HG03571 (cell line): ENCODE measurements around the gene SNX10.
A peak's percentile ranks its signal among the peaks of the same experiment; 100 is the strongest.

ENCODE experiments used
- ATAC-seq: cut with Tn5 transposase; IDR thresholded peaks from one replicate; pipeline ENCODE4 v1.9.1; 2021; ENCODE audit not compliant: unreplicated experiment

The SNX10 gene

GRCh38 chr7:26295586-26295985 lies 3.9 kb downstream of the SNX10 start:
- no peak for ATAC-seq

GRCh38 chr7:26298472-26299058 lies 6.9 kb downstream of the SNX10 start:
- ATAC-seq = no peak

GRCh38 chr7:26305090-26305868 lies 13.6 kb downstream of the SNX10 start:
- ATAC-seq = peak; percentile 61

GRCh38 chr7:26305869-26306665 lies 14.4 kb downstream of the SNX10 start:
- no peak for ATAC-seq

- no peak for ATAC-seq
Observed at GRCh38 chr7:26306790-26307189, 15.1 kb downstream of the SNX10 start.

GRCh38 chr7:26307226-26307625 lies 15.6 kb downstream of the SNX10 start:
- ATAC-seq = no peak

- no peak for ATAC-seq
Observed at GRCh38 chr7:26307791-26308190, 16.1 kb downstream of the SNX10 start.

- no peak for ATAC-seq
Observed at GRCh38 chr7:26308551-26308950, 16.9 kb downstream of the SNX10 start.

GRCh38 chr7:26309089-26309488 lies 17.4 kb downstream of the SNX10 start:
- no peak for ATAC-seq

GRCh38 chr7:26311798-26312197 lies 20.1 kb downstream of the SNX10 start:
- no peak for ATAC-seq

GRCh38 chr7:26317211-26317610 lies 25.5 kb downstream of the SNX10 start:
- ATAC-seq = no peak

- ATAC-seq = no peak
Observed at GRCh38 chr7:26318921-26319320, 27.3 kb downstream of the SNX10 start.

- ATAC-seq = no peak
Observed at GRCh38 chr7:26319636-26320035, 28.0 kb downstream of the SNX10 start.

- no peak for ATAC-seq
Observed at GRCh38 chr7:26320878-26321277, 29.2 kb downstream of the SNX10 start.

GRCh38 chr7:26321435-26321834 lies 29.8 kb downstream of the SNX10 start:
- no peak for ATAC-seq

- ATAC-seq = no peak
Observed at GRCh38 chr7:26326211-26326610, 34.5 kb downstream of the SNX10 start.

- no peak for ATAC-seq
Observed at GRCh38 chr7:26328498-26329390, 37.1 kb downstream of the SNX10 start.

- ATAC-seq = peak; percentile 46
Observed at GRCh38 chr7:26329520-26330255, 38.0 kb downstream of the SNX10 start.

GRCh38 chr7:26331113-26331512 lies 39.5 kb downstream of the SNX10 start:
- no peak for ATAC-seq

GRCh38 chr7:26331789-26332188 lies 40.1 kb downstream of the SNX10 start:
- ATAC-seq = no peak
